ENCODE data around the gene C18orf54.
"Not testable (repeated sequence)": the region's sequence is repeated elsewhere in the genome, so short reads cannot be mapped to it uniquely, and the experiment has no call there.

C18orf54 gene

GRCh38 chr18:54357660-54358494 is at the start of gene C18orf54, which contains the start of gene STARD6:
Gene C18orf54 (plus strand): TSS chr18:54357906. CDS start chr18:54360573, 2,667 bp downstream.
Gene STARD6 (minus strand): TSS chr18:54357858. CDS start chr18:54354573, 3,285 bp downstream.
- POLR2A ChIA-PET: interaction anchor here (0.9 to 1.8 kb wide), 9 partner anchors 9 to 139 kb away, joined by 3 to 11 read pairs (median 4); partner anchors contain the start of genes MBD2 and POLI
- DNase-seq (ENCODE audit: extremely low spot score): peak; percentile 84
- TF ChIP-seq FOXM1 (IDR thresholded peaks at IDR 0.05; ENCODE audit: borderline replicate concordance) (no peak), PKNOX1 (IDR thresholded peaks at IDR 0.05) (peak; percentile 45; the same call in 1 of the 2 replicates), L3MBTL2 (conservative IDR thresholded peaks at IDR 0.05) (peak; percentile 45; the same call in 1 of the 2 replicates)
- CTCF ChIA-PET: no interaction called here

GRCh38 chr18:54309564-54309963 is 48.1 kb upstream of the C18orf54 start:
- POLR2A ChIA-PET; DNase-seq (ENCODE audit: extremely low spot score): not testable (repeated sequence)
- CTCF ChIA-PET: interaction anchor here (0.7 kb wide), 1 partner anchor 500 kb away, joined by 3 read pairs; no protein-coding TSS in a partner anchor

- no peak for DNase-seq (ENCODE audit: extremely low spot score)
- no peak for TF ChIP-seq CTBP1 (IDR thresholded peaks at IDR 0.05; ENCODE audit: borderline replicate concordance)
- TF ChIP-seq L3MBTL2 (conservative IDR thresholded peaks at IDR 0.05): no peak
- TF ChIP-seq TARDBP (IDR thresholded peaks at IDR 0.05): no peak
- no peak for TF ChIP-seq SP1 (IDR thresholded peaks at IDR 0.05)
- no peak for TF ChIP-seq FOXM1 (IDR thresholded peaks at IDR 0.05; ENCODE audit: borderline replicate concordance)
- TF ChIP-seq FOXA1 (IDR thresholded peaks at IDR 0.05): no peak
- no peak for TF ChIP-seq PKNOX1 (IDR thresholded peaks at IDR 0.05)
- TF ChIP-seq BHLHE40 (IDR thresholded peaks at IDR 0.05; ENCODE audit: borderline replicate concordance): no peak
- no peak for TF ChIP-seq HDGF (IDR thresholded peaks at IDR 0.05; ENCODE audit: borderline replicate concordance)
- TF ChIP-seq ARNT (IDR thresholded peaks at IDR 0.05): no peak
- no peak for TF ChIP-seq SUZ12 (IDR thresholded peaks at IDR 0.05)
- CTCF ChIA-PET: no interaction called here
- POLR2A ChIA-PET: no interaction called here
These were observed 41.5 kb upstream of the C18orf54 start for GRCh38 chr18:54316071-54316820.

- POLR2A ChIA-PET: no interaction called here
- DNase-seq (ENCODE audit: extremely low spot score): no peak
- CTCF ChIA-PET: no interaction called here
- TF ChIP-seq FOXA1 (IDR thresholded peaks at IDR 0.05) (no peak), BHLHE40 (IDR thresholded peaks at IDR 0.05; ENCODE audit: borderline replicate concordance) (no peak), L3MBTL2 (conservative IDR thresholded peaks at IDR 0.05) (no peak), FOXM1 (IDR thresholded peaks at IDR 0.05; ENCODE audit: borderline replicate concordance) (no peak), HDGF (IDR thresholded peaks at IDR 0.05; ENCODE audit: borderline replicate concordance) (no peak), SP1 (IDR thresholded peaks at IDR 0.05) (no peak), ELF4 (IDR thresholded peaks at IDR 0.05) (no peak), ZNF384 (IDR thresholded peaks at IDR 0.05) (no peak), NFRKB (IDR thresholded peaks at IDR 0.05) (no peak), SUZ12 (IDR thresholded peaks at IDR 0.05) (no peak)
These were observed 34.1 kb upstream of the C18orf54 start for GRCh38 chr18:54323561-54323960.

- CTCF ChIA-PET: no interaction called here
These were observed 33.7 kb upstream of the C18orf54 start for GRCh38 chr18:54323970-54324369.

More at GRCh38 chr18:54323970-54324369, 33.7 kb upstream of the C18orf54 start:
- TF ChIP-seq FOXK2 (IDR thresholded peaks at IDR 0.05) (no peak), NFRKB (IDR thresholded peaks at IDR 0.05) (no peak), L3MBTL2 (conservative IDR thresholded peaks at IDR 0.05) (no peak), FOXM1 (IDR thresholded peaks at IDR 0.05; ENCODE audit: borderline replicate concordance) (no peak), BHLHE40 (IDR thresholded peaks at IDR 0.05; ENCODE audit: borderline replicate concordance) (no peak), PKNOX1 (IDR thresholded peaks at IDR 0.05) (no peak), HDGF (IDR thresholded peaks at IDR 0.05; ENCODE audit: borderline replicate concordance) (no peak), SUZ12 (IDR thresholded peaks at IDR 0.05) (no peak), CTBP1 (IDR thresholded peaks at IDR 0.05; ENCODE audit: borderline replicate concordance) (no peak), ZNF384 (IDR thresholded peaks at IDR 0.05) (no peak), ELF4 (IDR thresholded peaks at IDR 0.05) (no peak), SP1 (IDR thresholded peaks at IDR 0.05) (no peak), TARDBP (IDR thresholded peaks at IDR 0.05) (no peak), ARNT (IDR thresholded peaks at IDR 0.05) (no peak), FOXA1 (IDR thresholded peaks at IDR 0.05) (no peak), LEF1 (IDR thresholded peaks at IDR 0.05; ENCODE audit: borderline replicate concordance) (no peak)
- POLR2A ChIA-PET: no interaction called here
- DNase-seq (ENCODE audit: extremely low spot score): no peak
